Measurements from ENCODE around the gene PRRC1.

Gene PRRC1

DNA sequence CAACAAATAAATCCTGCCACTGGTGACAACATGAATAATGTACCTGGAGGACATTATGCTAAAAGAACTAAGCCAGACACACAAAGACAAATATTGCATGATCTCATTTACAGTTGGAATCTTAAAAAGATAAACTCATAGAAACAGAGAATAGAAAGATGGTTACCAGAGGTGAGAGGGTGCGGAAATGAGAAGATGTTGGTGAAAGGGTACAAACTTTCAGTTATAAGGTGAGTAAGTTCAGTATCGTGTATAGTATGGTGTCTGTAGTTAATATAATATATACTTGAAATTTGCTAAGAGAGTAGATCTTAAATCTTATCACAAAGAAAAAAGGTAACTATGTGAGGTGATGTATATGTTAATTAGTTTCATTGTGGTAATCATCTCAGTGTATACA, 63.3 kb downstream of the PRRC1 start:
- DNase-seq (ENCODE audit: low read depth) = no peak

DNA sequence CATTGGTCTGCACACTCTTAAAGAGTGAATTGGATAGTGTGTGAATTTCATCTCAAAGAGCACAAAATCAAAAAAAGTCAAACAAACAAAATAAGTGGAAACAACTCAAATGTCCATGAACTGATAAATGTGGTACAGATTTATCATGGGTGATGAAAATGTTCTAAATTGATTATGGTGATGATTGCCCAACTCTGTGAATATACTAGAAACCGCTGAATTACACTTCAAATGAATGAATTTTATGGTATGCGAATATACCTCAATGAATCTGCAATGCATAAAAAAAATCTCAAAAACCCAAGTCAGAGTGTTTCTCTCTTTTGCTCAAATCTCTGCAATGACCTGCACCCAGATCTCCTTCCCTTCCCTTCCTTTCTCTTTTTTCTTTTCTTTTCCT, 64.0 kb downstream of the PRRC1 start:
- no peak for DNase-seq (ENCODE audit: low read depth)

- DNase-seq (ENCODE audit: low read depth) = no peak
These were observed 65.4 kb downstream of the PRRC1 start for GRCh38 chr5:127582773-127583370.

DNA sequence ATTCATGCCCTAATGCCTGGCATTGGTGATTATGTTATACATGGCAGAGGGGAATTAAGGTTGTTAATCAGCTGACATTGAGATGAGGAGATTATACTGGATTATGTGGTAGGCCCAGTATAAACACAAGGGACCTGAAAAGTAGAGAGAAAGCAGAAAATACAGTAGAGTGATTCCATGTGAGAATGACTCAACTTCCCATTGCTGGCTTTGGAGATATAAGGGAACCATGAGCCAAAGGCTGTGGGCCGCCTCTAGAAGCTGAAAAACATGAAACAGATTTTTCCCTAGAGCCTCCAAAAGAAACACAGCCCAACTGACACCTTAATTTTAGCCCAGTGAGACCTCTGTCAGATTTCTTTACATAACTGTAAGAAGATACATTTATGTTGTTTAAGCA, 66.4 kb downstream of the PRRC1 start:
- DNase-seq (ENCODE audit: low read depth) = no peak

GRCh38 chr5:127585661-127586060, 68.2 kb downstream of the PRRC1 start:
- DNase-seq (ENCODE audit: low read depth) = no peak

- DNase-seq (ENCODE audit: low read depth) = no peak
These were observed 68.8 kb downstream of the PRRC1 start for GRCh38 chr5:127586066-127586770.

GRCh38 chr5:127586811-127587210, 69.4 kb downstream of the PRRC1 start:
- DNase-seq (ENCODE audit: low read depth) = no peak

DNA sequence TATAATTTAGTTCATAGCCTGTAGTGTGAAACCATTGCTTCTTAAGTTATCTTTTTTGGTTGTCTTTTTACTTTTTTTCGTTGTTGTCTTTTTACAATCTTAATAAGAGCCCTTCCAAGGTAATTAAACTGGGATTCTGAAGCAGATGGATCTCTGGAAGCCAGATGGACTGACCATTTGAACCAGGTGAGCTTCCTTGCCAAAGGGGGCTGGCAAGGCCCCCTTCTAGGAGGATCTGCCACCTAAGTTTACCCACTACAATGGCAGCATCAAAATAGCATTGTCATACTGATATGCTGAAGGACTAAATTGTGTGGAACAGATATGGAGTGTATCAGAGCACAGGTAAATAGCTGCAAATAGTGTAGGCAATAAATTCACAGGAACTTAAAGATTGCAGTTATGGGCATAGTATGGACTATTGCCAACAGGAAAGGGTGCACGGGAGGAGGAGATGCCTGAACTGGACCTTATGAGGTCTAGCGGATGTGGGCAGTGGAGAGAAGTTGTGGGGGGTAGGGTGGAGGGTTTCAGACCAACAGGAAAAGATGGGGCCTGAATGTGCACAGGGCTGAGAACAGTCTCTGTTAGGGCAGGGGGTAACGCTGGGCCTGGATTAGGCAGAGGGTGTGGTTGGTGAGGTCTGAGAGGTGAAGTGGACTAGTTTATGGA, 69.9 kb downstream of the PRRC1 start:
- DNase-seq (ENCODE audit: low read depth) = no peak

DNA sequence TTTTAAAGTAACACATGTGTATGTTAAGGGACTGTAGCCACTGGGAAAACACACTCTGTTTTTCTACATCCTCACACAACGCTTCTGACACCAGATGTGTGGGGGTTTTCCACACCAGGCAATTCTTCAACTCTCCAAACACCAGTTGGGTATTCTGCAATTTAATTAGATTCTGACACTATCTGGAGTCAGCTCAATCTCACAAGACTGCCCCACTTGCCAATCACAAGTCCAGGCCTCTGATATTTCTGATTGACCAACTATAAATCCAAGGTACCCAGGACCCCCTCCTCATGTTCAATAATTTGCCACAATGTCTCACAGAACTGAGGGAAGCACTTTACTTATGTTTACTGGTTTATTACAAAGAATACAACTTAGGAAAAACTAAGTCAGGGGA, 70.9 kb downstream of the PRRC1 start:
- no peak for DNase-seq (ENCODE audit: low read depth)

- no peak for DNase-seq (ENCODE audit: low read depth)
These were observed 72.0 kb downstream of the PRRC1 start for GRCh38 chr5:127589309-127590030.

DNA sequence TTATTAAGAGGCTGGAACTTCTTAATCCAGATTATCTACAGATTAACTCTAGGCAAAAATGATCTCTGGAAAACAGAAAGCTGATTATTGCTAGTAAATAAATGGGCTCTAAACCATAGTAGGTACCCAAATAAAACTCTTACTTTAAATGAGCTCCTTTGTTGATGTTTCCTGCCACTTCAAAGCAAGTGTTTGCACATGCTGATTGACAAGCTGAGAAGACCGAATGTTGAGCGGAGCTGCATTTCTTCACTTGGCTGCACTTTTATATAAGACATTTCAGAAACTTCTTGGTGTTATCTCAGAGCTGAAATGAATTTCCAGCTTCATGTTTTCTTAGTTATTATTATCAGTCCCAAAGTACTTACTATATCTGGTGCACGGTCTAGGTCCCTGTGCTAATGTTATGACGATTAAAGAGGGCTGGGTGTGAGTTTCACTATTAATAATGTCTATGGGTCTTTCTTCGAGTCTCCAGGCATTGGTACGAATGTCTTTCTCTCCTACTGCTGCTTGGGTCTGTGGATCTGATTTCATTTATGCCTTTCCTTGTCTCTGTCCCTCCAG, 72.8 kb downstream of the PRRC1 start:
- DNase-seq (ENCODE audit: low read depth) = no peak

GRCh38 chr5:127595484-127596368, 78.3 kb downstream of the PRRC1 start:
- no peak for DNase-seq (ENCODE audit: low read depth)

GRCh38 chr5:127596501-127596900, 79.1 kb downstream of the PRRC1 start:
- DNase-seq (ENCODE audit: low read depth) = no peak

GRCh38 chr5:127599320-127599719, 81.9 kb downstream of the PRRC1 start:
- no peak for DNase-seq (ENCODE audit: low read depth)

- no peak for DNase-seq (ENCODE audit: low read depth)
These were observed 82.4 kb downstream of the PRRC1 start for GRCh38 chr5:127599847-127600246.

- no peak for DNase-seq (ENCODE audit: low read depth)
These were observed 83.7 kb downstream of the PRRC1 start for GRCh38 chr5:127601111-127601510.

GRCh38 chr5:127601601-127602000, 84.2 kb downstream of the PRRC1 start:
- no peak for DNase-seq (ENCODE audit: low read depth)

DNA sequence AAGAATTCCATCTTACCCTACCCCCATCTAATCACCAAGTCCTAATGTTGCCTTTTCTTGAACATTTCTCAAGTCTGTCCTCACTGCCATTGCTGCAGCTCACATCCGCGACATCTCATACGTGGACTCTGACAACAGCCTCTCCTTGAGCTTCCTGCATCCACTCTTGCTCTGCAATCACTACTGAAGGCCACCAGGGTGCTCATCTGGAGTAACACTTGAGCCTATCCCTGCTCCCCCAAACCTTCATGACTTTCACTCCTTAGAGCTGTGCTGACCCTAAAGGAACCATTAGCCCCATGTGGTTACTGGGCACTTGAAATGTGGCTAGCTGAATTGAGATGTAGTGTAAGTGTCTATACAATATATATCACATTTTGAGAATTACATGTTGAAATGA, 85.0 kb downstream of the PRRC1 start:
- no peak for DNase-seq (ENCODE audit: low read depth)

DNA sequence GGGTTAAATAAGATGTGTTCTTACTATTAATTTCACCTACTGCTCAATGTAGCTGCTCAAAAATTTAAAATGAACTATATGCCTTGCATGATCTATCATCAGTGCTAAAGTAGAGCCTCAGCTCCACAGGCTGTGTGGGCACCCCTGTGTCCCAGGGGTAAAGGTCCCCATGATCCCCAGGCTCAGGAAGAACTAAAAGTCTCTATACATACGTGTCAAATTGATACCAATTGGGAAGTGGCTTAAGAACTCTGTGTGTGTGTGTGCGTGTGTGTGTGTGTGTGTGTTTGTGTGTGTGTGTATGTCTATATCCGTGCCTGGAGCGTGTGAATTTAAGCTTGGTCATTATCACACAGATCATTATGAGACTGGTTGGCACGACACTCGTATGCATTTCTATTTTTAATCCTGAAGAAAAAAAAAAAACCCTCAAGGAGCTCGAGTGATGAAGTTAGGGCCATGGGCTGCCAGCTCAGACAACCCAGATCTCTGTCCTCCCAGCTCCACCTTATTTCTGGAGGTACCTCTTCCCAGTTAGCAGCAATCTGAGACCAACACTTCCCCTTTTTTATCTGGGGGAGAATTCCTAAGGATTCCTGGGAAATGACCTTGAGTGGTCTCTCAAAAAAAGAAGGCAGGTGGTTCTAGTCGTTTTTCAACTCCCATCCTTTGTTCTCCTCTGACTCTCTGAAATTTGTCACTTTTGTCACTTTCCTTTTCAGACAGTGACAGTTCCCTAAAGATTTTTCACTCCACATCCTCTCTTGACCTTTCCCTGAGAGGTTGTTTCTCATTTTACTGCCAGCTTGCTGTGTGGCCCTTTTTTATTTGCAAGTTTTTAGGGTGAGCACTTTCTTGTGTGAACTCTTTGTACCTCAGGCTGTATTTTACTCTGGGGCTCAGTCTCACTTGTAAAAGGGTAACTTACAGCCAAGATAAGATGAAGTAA, 85.7 kb downstream of the PRRC1 start:
- no peak for DNase-seq (ENCODE audit: low read depth)
